SIG-M5 (cell line): Measurements from ENCODE around the gene GPAT2.
"Not testable (repeated sequence)": the region's sequence is repeated elsewhere in the genome, so short reads cannot be mapped to it uniquely, and the experiment has no call there.

ENCODE experiments used
- DNase-seq: peaks from one replicate; lab custom pipeline; 2025; lab: John Stamatoyannopoulos, UW

GPAT2 gene

GRCh38 chr2:96034792-96035191 is at the start of gene GPAT2:
TSS of gene GPAT2 (minus strand) at chr2:96034916. CDS start at chr2:96032359, 2,557 bp downstream.
- not testable (repeated sequence) for DNase-seq

- no peak for DNase-seq
Observed at GRCh38 chr2:96083989-96084857, 49.5 kb upstream of the GPAT2 start.

GRCh38 chr2:96083064-96083939 is 48.6 kb upstream of the GPAT2 start:
- DNase-seq: no peak

GRCh38 chr2:96082211-96083063 is 47.7 kb upstream of the GPAT2 start:
- DNase-seq: no peak

- no peak for DNase-seq
Observed at GRCh38 chr2:96081042-96081441, 46.3 kb upstream of the GPAT2 start.

- no peak for DNase-seq
Observed at GRCh38 chr2:96075199-96075771, 40.6 kb upstream of the GPAT2 start.

- no peak for DNase-seq
Observed at GRCh38 chr2:96074156-96074555, 39.4 kb upstream of the GPAT2 start.

GRCh38 chr2:96073170-96073775 is 38.6 kb upstream of the GPAT2 start:
- DNase-seq: no peak

- no peak for DNase-seq
Observed at GRCh38 chr2:96072746-96073145, 38.0 kb upstream of the GPAT2 start.

- not testable (repeated sequence) for DNase-seq
Observed at GRCh38 chr2:96071977-96072491, 37.3 kb upstream of the GPAT2 start.

- DNase-seq: not testable (repeated sequence)
Observed at GRCh38 chr2:96071087-96071976, 36.6 kb upstream of the GPAT2 start.

- not testable (repeated sequence) for DNase-seq
Observed at GRCh38 chr2:96070351-96070750, 35.6 kb upstream of the GPAT2 start.

- DNase-seq: not testable (repeated sequence)
Observed at GRCh38 chr2:96069878-96070277, 35.2 kb upstream of the GPAT2 start.

- DNase-seq: not testable (repeated sequence)
Observed at GRCh38 chr2:96067902-96068581, 33.3 kb upstream of the GPAT2 start.

- DNase-seq: not testable (repeated sequence)
Observed at GRCh38 chr2:96067098-96067660, 32.5 kb upstream of the GPAT2 start.

GRCh38 chr2:96066511-96066910 is 31.8 kb upstream of the GPAT2 start:
- not testable (repeated sequence) for DNase-seq

GRCh38 chr2:96065954-96066353 is 31.2 kb upstream of the GPAT2 start:
- not testable (repeated sequence) for DNase-seq

- DNase-seq: no peak
Observed at GRCh38 chr2:96065381-96065930, 30.7 kb upstream of the GPAT2 start.
